Caco-2 (cell line): ENCODE results near the gene PCK2. TPM values are rescaled to one million over a fixed set of nuclear protein-coding genes. Genes with fewer than 3 reads are reported as not detected.

ENCODE experiments used
- BruUV-seq: library from RNA; stranded (reverse); fragments of 400-500 nt; replicated peaks from 2 replicates; lab custom pipeline; 2021; lab: Mats Ljungman, UMichigan
- CTCF ChIA-PET: fragments of 300-600 bp; sonication (Branson Sonifier 250); formaldehyde crosslinking; loops from one replicate; lab custom pipeline; 2022; ENCODE audit warnings: antibody characterized with exemption; lab: Charles Lee
- POLR2A ChIA-PET: fragments of 300-600 bp; sonication (Branson Sonifier 250); formaldehyde crosslinking; loops from one replicate; lab custom pipeline; 2022; ENCODE audit warnings: antibody characterized with exemption; lab: Charles Lee
- DNase-seq, 2 experiments: peaks; one replicate each; pipeline versions ENCODE4 v3.0.0 to v3.0.0-alpha.2; 2020 to 2022
- H3K27me3 ChIP-seq: replicated peaks from 2 replicates; pipeline ENCODE4 v1.6.0; 2011; ENCODE audit warnings: low read length; ENCODE audit not compliant: control insufficient read depth, insufficient read depth
- H3K36me3 ChIP-seq: 2 replicates; pipeline ENCODE4 v1.5.1; 2011; ENCODE audit warnings: low read length; ENCODE audit not compliant: control insufficient read depth, insufficient read depth
- H3K4me1 ChIP-seq: fragments of 250-450 bp; sonication (Bioruptor Pico); 2 replicates; pipeline ENCODE4 v1.5.1; 2020; ENCODE audit warnings: mild to moderate bottlenecking
- H3K4me3 ChIP-seq: 2 replicates; pipeline ENCODE4 v1.5.1; 2011; ENCODE audit warnings: low read depth, mild to moderate bottlenecking, control low read depth, low read length
- H3K9me3 ChIP-seq: fragments of 250-450 bp; sonication (Bioruptor Pico); 2 replicates; pipeline ENCODE4 v1.5.1; 2020; ENCODE audit warnings: mild to moderate bottlenecking, moderate library complexity
- H3K27ac Mint-ChIP-seq: one replicate; pipeline ENCODE4 v1.8.0; 2022; ENCODE audit warnings: mixed read lengths; ENCODE audit not compliant: unreplicated experiment
- H3K27me3 Mint-ChIP-seq: one replicate; pipeline ENCODE4 v1.8.0; 2022; ENCODE audit warnings: mixed read lengths; ENCODE audit not compliant: insufficient read depth, unreplicated experiment
- H3K36me3 Mint-ChIP-seq: one replicate; pipeline ENCODE4 v1.8.0; 2022; ENCODE audit warnings: mild to moderate bottlenecking, mixed read lengths; ENCODE audit not compliant: insufficient read depth, unreplicated experiment
- H3K4me1 Mint-ChIP-seq: one replicate; pipeline ENCODE4 v1.8.0; 2022; ENCODE audit warnings: low read depth, mixed read lengths; ENCODE audit not compliant: unreplicated experiment
- H3K4me3 Mint-ChIP-seq: one replicate; pipeline ENCODE4 v1.8.0; 2022; ENCODE audit warnings: mild to moderate bottlenecking, moderate library complexity, mixed read lengths; ENCODE audit not compliant: unreplicated experiment
- H3K9me3 Mint-ChIP-seq: one replicate; pipeline ENCODE4 v1.8.0; 2022; ENCODE audit warnings: mixed read lengths; ENCODE audit not compliant: unreplicated experiment
- intact Hi-C: fragments of 100-400 bp; cut with micrococcal nuclease; formaldehyde crosslinking; loops from one replicate; pipeline ENCODE4 v1.10.0; 2022; ENCODE audit not compliant: unreplicated experiment
- total RNA-seq: library from RNA; stranded (reverse); gene quantifications from 2 replicates; pipeline ENCODE4 v1.2.3, GENCODE V29; 2022
- TF ChIP-seq, protein P1 (sequence below), 2 experiments: fragments of 200-600 bp in 1 of 2; IDR thresholded peaks; 1 replicate in 1 of 2; 2 replicates in 1 of 2; pipeline versions ENCODE4 v1.5.1 to v1.8.0; 2011 to 2022; ENCODE audit warnings: antibody characterized with exemption in 1 of 2, control low read depth in 1 of 2, inconsistent platforms in 1 of 2, low read depth in 1 of 2, low read length in 1 of 2, mild to moderate bottlenecking in 1 of 2, moderate library complexity in 1 of 2; ENCODE audit not compliant: insufficient read depth in 1 of 2, severe bottlenecking in 1 of 2, unreplicated experiment in 1 of 2

Gene PCK2
- total RNA-seq, 1 experiment from 2014 or later: 146 TPM

DNA sequence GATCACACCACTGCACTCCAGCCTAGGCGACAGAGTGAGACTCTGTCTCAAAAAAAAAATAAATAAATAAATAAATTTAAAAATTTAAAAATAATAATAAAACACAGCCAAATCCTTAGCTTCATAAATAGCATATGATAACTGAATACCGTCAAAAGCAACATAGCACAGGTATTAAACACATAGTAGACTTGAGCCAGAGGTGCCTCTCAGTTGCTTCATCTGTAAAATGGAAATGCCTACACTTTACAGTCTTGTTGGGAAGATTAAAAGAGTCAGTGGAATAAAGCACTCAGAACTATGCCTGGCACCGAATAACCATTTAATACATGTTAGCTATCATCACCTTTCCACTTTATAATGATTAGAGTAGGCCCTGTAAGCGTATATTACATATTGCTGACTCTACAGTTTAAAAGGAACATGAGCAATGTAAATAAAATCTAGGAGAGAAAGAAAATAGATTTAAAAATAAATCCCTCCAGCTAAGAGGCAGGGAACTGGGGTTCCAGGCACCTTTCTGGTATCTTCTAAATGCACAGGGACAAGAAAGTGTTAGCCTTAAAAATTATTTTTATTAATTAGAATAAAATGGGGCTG lies 12.7 kb downstream of the PCK2 start:
- no TSS peak for BruUV-seq
- POLR2A ChIA-PET: interaction anchor here (0.6 to 1.0 kb wide), 2 partner anchors 13 to 18 kb away, joined by 4 to 7 read pairs; partner anchors contain the start of gene PCK2
- H3K9me3 ChIP-seq: peaks cover 9% of the 10 kb centered on the region
- CTCF ChIA-PET: interaction anchor here (1.4 to 6.7 kb wide), 3 partner anchors 8 to 50 kb away, joined by 3 to 155 read pairs (median 9); partner anchors contain the start of genes DCAF11, NRL and PCK2
- no peaks in the 10 kb centered on the region for H3K36me3 ChIP-seq
- no peak for DNase-seq
- Mint-ChIP-seq H3K4me3 (no peak overlapping the region), H3K9me3 (no peaks in the 10 kb centered on the region), H3K27ac (no peak overlapping the region), H3K27me3 (no peaks in the 10 kb centered on the region), H3K4me1 (no peaks in the 10 kb centered on the region), H3K36me3 (peaks cover 23% of the 10 kb centered on the region)
- TF ChIP-seq, protein P1, sequence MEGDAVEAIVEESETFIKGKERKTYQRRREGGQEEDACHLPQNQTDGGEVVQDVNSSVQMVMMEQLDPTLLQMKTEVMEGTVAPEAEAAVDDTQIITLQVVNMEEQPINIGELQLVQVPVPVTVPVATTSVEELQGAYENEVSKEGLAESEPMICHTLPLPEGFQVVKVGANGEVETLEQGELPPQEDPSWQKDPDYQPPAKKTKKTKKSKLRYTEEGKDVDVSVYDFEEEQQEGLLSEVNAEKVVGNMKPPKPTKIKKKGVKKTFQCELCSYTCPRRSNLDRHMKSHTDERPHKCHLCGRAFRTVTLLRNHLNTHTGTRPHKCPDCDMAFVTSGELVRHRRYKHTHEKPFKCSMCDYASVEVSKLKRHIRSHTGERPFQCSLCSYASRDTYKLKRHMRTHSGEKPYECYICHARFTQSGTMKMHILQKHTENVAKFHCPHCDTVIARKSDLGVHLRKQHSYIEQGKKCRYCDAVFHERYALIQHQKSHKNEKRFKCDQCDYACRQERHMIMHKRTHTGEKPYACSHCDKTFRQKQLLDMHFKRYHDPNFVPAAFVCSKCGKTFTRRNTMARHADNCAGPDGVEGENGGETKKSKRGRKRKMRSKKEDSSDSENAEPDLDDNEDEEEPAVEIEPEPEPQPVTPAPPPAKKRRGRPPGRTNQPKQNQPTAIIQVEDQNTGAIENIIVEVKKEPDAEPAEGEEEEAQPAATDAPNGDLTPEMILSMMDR (IDR thresholded peaks at IDR 0.05; ENCODE audit: insufficient read depth in 1 of 2, low read depth in 1 of 2, low read length in 1 of 2, severe bottlenecking in 1 of 2, unreplicated experiment in 1 of 2): no peak
- no peaks in the 10 kb centered on the region for H3K27me3 ChIP-seq
- H3K4me3 ChIP-seq: no peak overlapping the region
- intact Hi-C loops: no loop called here
- H3K4me1 ChIP-seq: peaks cover 8% of the 10 kb centered on the region; the same call in 1 of the 2 replicates

DNA sequence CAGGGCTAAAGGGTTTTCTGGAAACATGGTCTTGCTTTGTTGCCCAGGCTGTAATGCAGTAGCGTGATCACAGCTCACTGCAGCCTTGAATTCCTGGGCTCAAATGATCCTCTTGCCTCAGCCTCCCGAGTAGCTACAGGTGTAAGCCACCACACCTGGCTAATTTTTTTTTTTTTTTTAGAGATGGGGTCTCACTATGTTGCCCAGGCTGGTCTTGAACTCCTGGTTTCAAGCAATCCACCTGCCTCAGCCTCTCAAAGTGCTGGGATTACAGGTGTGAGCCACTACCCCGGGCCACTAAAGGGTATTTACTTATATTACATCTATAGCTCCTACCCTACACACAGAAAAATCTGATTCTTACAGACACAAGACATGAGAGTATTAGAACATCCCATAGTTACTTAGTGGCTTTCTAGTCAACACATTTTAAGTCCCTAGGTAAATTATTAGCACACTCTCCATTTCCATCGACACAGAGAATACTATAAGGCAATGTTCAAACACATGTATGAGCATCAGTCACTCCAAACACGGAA lies 14.3 kb downstream of the PCK2 start:
- Mint-ChIP-seq H3K36me3 (peaks cover 11% of the 10 kb centered on the region), H3K27ac (no peak overlapping the region), H3K9me3 (no peaks in the 10 kb centered on the region), H3K4me3 (no peak overlapping the region), H3K27me3 (no peaks in the 10 kb centered on the region), H3K4me1 (no peaks in the 10 kb centered on the region)
- TF ChIP-seq, protein P1 (IDR thresholded peaks at IDR 0.05; ENCODE audit: insufficient read depth in 1 of 2, low read depth in 1 of 2, low read length in 1 of 2, severe bottlenecking in 1 of 2, unreplicated experiment in 1 of 2): no peak
- POLR2A ChIA-PET: interaction anchor here (0.9 to 2.4 kb wide), 4 partner anchors 13 to 50 kb away, joined by 3 to 19 read pairs (median 4); partner anchors contain the start of genes PCK2 and RNF31
- H3K4me1 ChIP-seq: peaks cover 8% of the 10 kb centered on the region; the same call in 1 of the 2 replicates
- H3K27me3 ChIP-seq: no peaks in the 10 kb centered on the region
- H3K36me3 ChIP-seq: no peaks in the 10 kb centered on the region
- H3K4me3 ChIP-seq: no peak overlapping the region
- no peak for DNase-seq
- CTCF ChIA-PET: interaction anchor here (0.6 to 6.7 kb wide), 15 partner anchors 12 to 56 kb away, joined by 3 to 155 read pairs (median 8); partner anchors contain the start of genes CARMIL3, EMC9, IRF9 and PCK2
- no TSS peak for BruUV-seq
- H3K9me3 ChIP-seq: peaks cover 9% of the 10 kb centered on the region
- intact Hi-C loops: loop anchor here (1.0 kb wide), 1 partner anchor 94 kb away; no protein-coding TSS in a partner anchor

DNA sequence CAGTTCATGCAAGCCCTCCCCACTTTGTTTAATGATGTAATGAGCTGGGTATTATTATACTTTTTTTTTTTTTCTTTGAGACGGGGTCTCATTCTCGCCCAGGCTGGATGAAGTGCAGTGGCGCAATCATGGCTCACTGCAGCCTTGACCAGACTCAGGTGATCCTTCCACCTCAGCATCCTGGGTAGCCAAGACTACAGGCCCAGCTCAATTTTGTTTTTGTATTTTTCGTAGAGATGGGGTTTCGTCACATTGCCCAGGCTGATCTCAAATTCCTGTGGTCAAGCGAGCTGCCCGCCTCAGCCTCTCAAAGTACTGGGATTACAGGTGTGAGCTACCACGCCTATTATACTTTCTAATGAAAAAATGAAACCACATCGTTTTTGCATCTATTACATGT lies 15.9 kb downstream of the PCK2 start:
- DNase-seq: no peak
- H3K27me3 Mint-ChIP-seq: no peaks in the 10 kb centered on the region
- TF ChIP-seq, protein P1 (IDR thresholded peaks at IDR 0.05; ENCODE audit: insufficient read depth in 1 of 2, low read depth in 1 of 2, low read length in 1 of 2, severe bottlenecking in 1 of 2, unreplicated experiment in 1 of 2): no peak
- no peak overlapping the region for H3K27ac Mint-ChIP-seq
- intact Hi-C loops: no loop called here
- H3K36me3 Mint-ChIP-seq: peaks cover 9% of the 10 kb centered on the region
- H3K4me1 ChIP-seq: peaks cover 8% of the 10 kb centered on the region; the same call in 1 of the 2 replicates
- H3K27me3 ChIP-seq: no peaks in the 10 kb centered on the region
- H3K9me3 ChIP-seq: peaks cover 4% of the 10 kb centered on the region
- H3K4me3 ChIP-seq: no peak overlapping the region
- no TSS peak for BruUV-seq
- CTCF ChIA-PET: interaction anchor here (0.7 to 6.7 kb wide), 6 partner anchors 17 to 53 kb away, joined by 3 to 155 read pairs (median 13); partner anchors contain the start of genes IRF9, PCK2 and PSME2
- POLR2A ChIA-PET: interaction anchor here (1.1 kb wide), 1 partner anchor 52 kb away, joined by 3 read pairs; no protein-coding TSS in a partner anchor
- H3K9me3 Mint-ChIP-seq: no peaks in the 10 kb centered on the region
- peaks cover under 1% of the 10 kb centered on the region for H3K4me1 Mint-ChIP-seq
- H3K4me3 Mint-ChIP-seq: no peak overlapping the region
- no peaks in the 10 kb centered on the region for H3K36me3 ChIP-seq
